A549 (cell line): ENCODE results near the gene SND1. TPM values are rescaled to one million over a fixed set of nuclear protein-coding genes. Genes with fewer than 3 reads are reported as not detected.
A peak's percentile ranks its signal among the peaks of the same experiment; 100 is the strongest.

ENCODE experiments used
- ATAC-seq, 2 experiments: fragments of 200-7000 bp in 1 of 2; fragments of >200 bp in 1 of 2; cut with Nextera tagmentation in 1 of 2; cut with Tn5 transposase in 1 of 2; 3 replicates each; pipeline versions ENCODE4 v1.8.0 to v1.9.1; 2018 to 2020; ENCODE audit warnings: mild to moderate bottlenecking in 1 of 2, moderate library complexity in 1 of 2
- CTCF ChIA-PET: fragments of 300-600 bp; sonication (Branson Sonifier 250); formaldehyde crosslinking; extraction: SDS; loops from one replicate; lab custom pipeline; 2021; ENCODE audit warnings: antibody characterized with exemption, inconsistent platforms; lab: Yijun Ruan, JAX
- POLR2A ChIA-PET: fragments of 350-600 bp; formaldehyde crosslinking; extraction: SDS; loops from one replicate; lab custom pipeline; 2021; ENCODE audit warnings: antibody characterized with exemption, inconsistent platforms; lab: Yijun Ruan, JAX
- DNase-seq, 2 experiments: peaks; one replicate each; pipeline versions ENCODE4 v3.0.0 to v3.0.0-alpha.2; 2011 to 2016; ENCODE audit warnings: low read depth in 1 of 2, low spot score in 1 of 2
- FAIRE-seq: peaks from 2 replicates; lab custom pipeline; 2011; peaks lifted over from hg19 to GRCh38; lab: Jason Lieb, UNC
- H3K27ac ChIP-seq, 2 experiments: fragments of >200 bp; sonication (Bioruptor Twin); formaldehyde crosslinking; 3 replicates each; pipeline ENCODE4 v1.5.1; 2016 to 2017
- H3K4me1 ChIP-seq: fragments of >200 bp; sonication (Bioruptor Twin); formaldehyde crosslinking; 3 replicates; pipeline ENCODE4 v1.6.1; 2016
- H3K4me2 ChIP-seq: fragments of >200 bp; sonication (Bioruptor Twin); formaldehyde crosslinking; 3 replicates; pipeline ENCODE4 v1.6.1; 2016
- H3K4me3 ChIP-seq: fragments of >200 bp; sonication (Bioruptor Twin); formaldehyde crosslinking; 3 replicates; pipeline ENCODE4 v1.5.1; 2016
- H3K9me3 ChIP-seq: fragments of >200 bp; sonication (Bioruptor Twin); formaldehyde crosslinking; 3 replicates; pipeline ENCODE4 v1.6.1; 2016
- CHD2 ChIP-seq: fragments of 150-350 bp; IDR thresholded peaks from 2 replicates; pipeline ENCODE4 v1.6.1; 2014; ENCODE audit warnings: low read length; ENCODE audit not compliant: partially characterized antibody
- E2F6 ChIP-seq: IDR thresholded peaks from 2 replicates; pipeline ENCODE4 v1.6.1; 2012; ENCODE audit warnings: low read depth, borderline replicate concordance
- EHF ChIP-seq: fragments of 250-450 bp; sonication (Bioruptor Pico); IDR thresholded peaks from 2 replicates; pipeline ENCODE4 v1.5.0; 2020; ENCODE audit warnings: mild to moderate bottlenecking
- ELK1 ChIP-seq: fragments of 150-350 bp; IDR thresholded peaks from 2 replicates; pipeline ENCODE4 v1.6.1; 2014; ENCODE audit warnings: low read depth, mild to moderate bottlenecking, low read length
- ESRRA ChIP-seq: fragments of 150-350 bp; IDR thresholded peaks from 2 replicates; pipeline ENCODE4 v1.6.1; 2014; ENCODE audit warnings: mild to moderate bottlenecking, low read length, borderline replicate concordance
- HDAC2 ChIP-seq: fragments of 200-600 bp; sonication (generic); IDR thresholded peaks from 2 replicates; pipeline ENCODE4 v1.6.1; 2016
- HES2 ChIP-seq: fragments of >200 bp; sonication (Bioruptor Twin); formaldehyde crosslinking; IDR thresholded peaks from 2 replicates; pipeline ENCODE4 v1.6.1; 2016
- HOXB13 ChIP-seq: fragments of 250-450 bp; sonication (Bioruptor Pico); IDR thresholded peaks from 2 replicates; pipeline ENCODE4 v1.5.0; 2020; ENCODE audit warnings: low read depth, mild to moderate bottlenecking, moderate library complexity
- JUNB ChIP-seq: fragments of >200 bp; sonication (Bioruptor Twin); formaldehyde crosslinking; IDR thresholded peaks from 2 replicates; pipeline ENCODE4 v1.6.1; 2016
- KDM1A ChIP-seq: fragments of 200-600 bp; sonication (generic); IDR thresholded peaks from 2 replicates; pipeline ENCODE4 v1.6.1; 2016; ENCODE audit warnings: low read depth, mild to moderate bottlenecking
- MAZ ChIP-seq: fragments of 150-350 bp; IDR thresholded peaks from 2 replicates; pipeline ENCODE4 v1.6.1; 2014; ENCODE audit warnings: antibody characterized with exemption, low read depth, low read length, borderline replicate concordance
- MYC ChIP-seq: IDR thresholded peaks from 2 replicates; pipeline ENCODE4 v1.6.1; 2012; ENCODE audit warnings: mild to moderate bottlenecking, inconsistent platforms, low read length, improper control_type of control experiment, borderline replicate concordance
- PBX3 ChIP-seq: IDR thresholded peaks from 2 replicates; pipeline ENCODE4 v1.6.1; 2012
- POLR2A ChIP-seq: IDR thresholded peaks from 2 replicates; pipeline ENCODE4 v1.6.1; 2012; ENCODE audit warnings: mild to moderate bottlenecking, low read length
- POLR2AphosphoS2 ChIP-seq: conservative IDR thresholded peaks from 2 replicates; pipeline ENCODE4 v1.6.1; 2012; ENCODE audit warnings: low read length, improper control_type of control experiment, inconsistent platforms
- RAD21 ChIP-seq, 2 experiments: fragments of >200 bp in 1 of 2; sonication (Bioruptor Twin) in 1 of 2; formaldehyde crosslinking in 1 of 2; IDR thresholded peaks in 1 of 2; conservative IDR thresholded peaks in 1 of 2; 2 replicates in 1 of 2; 3 replicates in 1 of 2; pipeline ENCODE4 v1.6.1; 2012 to 2018; ENCODE audit warnings: inconsistent platforms in 1 of 2
- SMC3 ChIP-seq: fragments of >200 bp; sonication (Bioruptor Twin); formaldehyde crosslinking; IDR thresholded peaks from 3 replicates; pipeline ENCODE4 v1.6.1; 2018; ENCODE audit warnings: inconsistent platforms
- SREBF2 ChIP-seq: fragments of 450-650 bp; IDR thresholded peaks from 2 replicates; pipeline ENCODE4 v1.6.1; 2014; ENCODE audit warnings: mild to moderate bottlenecking, moderate library complexity
- TFCP2L1 ChIP-seq: fragments of 250-450 bp; sonication (Bioruptor Pico); IDR thresholded peaks from 2 replicates; pipeline ENCODE4 v1.5.0; 2021; ENCODE audit warnings: mild to moderate bottlenecking
- ZC3H11A ChIP-seq: fragments of 450-650 bp; IDR thresholded peaks from 2 replicates; pipeline ENCODE4 v1.6.1; 2014; ENCODE audit warnings: antibody characterized with exemption, mild to moderate bottlenecking
- ZFP36 ChIP-seq: fragments of 450-650 bp; IDR thresholded peaks from 2 replicates; pipeline ENCODE4 v1.6.1; 2014; ENCODE audit warnings: borderline replicate concordance; ENCODE audit not compliant: partially characterized antibody
- ZSCAN20 ChIP-seq: fragments of 250-450 bp; sonication (Bioruptor Pico); IDR thresholded peaks from 2 replicates; pipeline ENCODE4 v1.8.0; 2022; ENCODE audit warnings: mild to moderate bottlenecking, moderate library complexity
- WGBS: methylation state at CpG from one replicate; pipeline ENCODE4 v1.1.6; 2017; ENCODE audit errors: missing lambda C conversion rate; 5-methylcytosine and 5-hydroxymethylcytosine counted together
- polyA plus RNA-seq, 4 experiments: library from polyadenylated mRNA; depleted of rRNA in 3 of 4; stranded (reverse); fragments of >200 nt; fragmentation: RNase III in 1 of 4; extraction: RNeasy Plus Mini Kit Qiagen cat#74134 plus additional on column Dnase treatment in 1 of 4; gene quantifications; 2 replicates in 3 of 4; 3 replicates in 1 of 4; pipeline ENCODE4 v1.2.3, GENCODE V29; 2011 to 2017
- TF ChIP-seq, protein P1 (sequence below): fragments of 250-450 bp; sonication (Bioruptor Pico); IDR thresholded peaks from 2 replicates; pipeline ENCODE4 v1.5.0; 2021; ENCODE audit warnings: mild to moderate bottlenecking, moderate library complexity, borderline replicate concordance

Gene SND1
- polyA plus RNA-seq, 2 of the 4 experiments (the other 2 are of a cell fraction) = 102 to 138 TPM

- TF ChIP-seq EHF (CRISPR knock-in tag) = no peak
- no peak for TF ChIP-seq MYC
- TF ChIP-seq SREBF2 = no peak
Observed at GRCh38 chr7:127911968-127912511, 260.0 kb downstream of the SND1 start (continued).

DNA sequence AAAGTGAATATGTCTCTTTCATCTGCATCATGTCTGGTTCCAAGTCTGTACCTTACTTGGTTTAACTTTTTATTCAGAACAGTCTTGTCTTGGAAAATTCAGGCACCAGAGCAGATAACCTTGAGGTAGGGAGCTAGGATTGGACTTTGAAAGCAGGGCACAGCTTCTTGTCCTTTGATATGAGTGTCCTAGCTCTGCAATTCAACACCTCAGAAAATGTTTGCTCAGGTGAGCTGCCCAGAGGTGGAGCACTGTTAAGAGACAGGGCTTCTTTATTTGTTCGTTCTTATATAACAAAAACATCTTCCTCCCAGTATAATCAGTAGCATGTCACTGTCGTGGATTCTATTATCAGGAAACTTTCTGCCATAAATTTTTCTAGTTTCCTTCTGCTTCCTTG, 260.9 kb downstream of the SND1 start:
- 52% methylated on average over 2 of the region's 2 CpGs for WGBS
- ChIA-PET POLR2A (no interaction called here), CTCF (interaction anchor here (1.0 kb wide), 1 partner anchor 31 kb away, joined by 3 read pairs; no protein-coding TSS in a partner anchor)
- Histone ChIP-seq H3K27ac (no peak overlapping the region), H3K9me3 (no peaks in the 10 kb centered on the region), H3K4me3 (no peak overlapping the region), H3K4me2 (no peak overlapping the region), H3K4me1 (no peaks in the 10 kb centered on the region)
- no peak for ATAC-seq
- TF ChIP-seq CHD2 (no peak), RAD21 (conservative IDR thresholded peaks at IDR 0.05 in 1 of 2, IDR thresholded peaks at IDR 0.05 in 1 of 2) (no peak), HES2 (no peak), MAZ (no peak), ZSCAN20 (no peak)
- no peak for DNase-seq
- FAIRE-seq = no peak

DNA sequence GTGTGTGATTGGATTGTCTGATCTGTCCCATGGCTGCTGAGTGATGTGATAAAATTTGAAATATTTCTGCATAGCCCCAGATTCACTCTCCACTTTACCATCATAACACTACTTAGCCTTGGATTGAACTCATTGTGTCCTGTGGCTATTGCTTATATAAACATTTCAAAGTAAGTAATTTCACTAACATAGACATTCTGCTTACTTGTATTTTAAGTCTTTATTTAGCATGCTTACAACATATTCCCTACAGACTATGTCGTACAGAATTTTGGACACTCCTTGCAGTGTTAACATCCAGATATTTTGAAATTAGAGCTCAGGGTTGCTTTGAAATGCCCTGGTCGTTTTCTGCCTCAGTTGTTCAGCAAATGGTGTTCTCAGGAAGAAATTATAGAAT, 261.7 kb downstream of the SND1 start:
- POLR2A ChIA-PET = no interaction called here
- DNase-seq (no peak), ATAC-seq (no peak), FAIRE-seq (no peak)
- no peak for TF ChIP-seq POLR2A
- TF ChIP-seq SMC3 = no peak
- TF ChIP-seq ZFP36 = no peak
- Histone ChIP-seq H3K4me3 (no peak overlapping the region), H3K9me3 (no peaks in the 10 kb centered on the region), H3K4me1 (no peaks in the 10 kb centered on the region), H3K27ac (no peak overlapping the region), H3K4me2 (no peak overlapping the region)
- CTCF ChIA-PET = no interaction called here
- WGBS = 70% methylated on average over 2 of the region's 2 CpGs

GRCh38 chr7:127914693-127915092, 262.7 kb downstream of the SND1 start:
- TF ChIP-seq KDM1A = peak; percentile 68; the same call in 1 of the 2 replicates
- TF ChIP-seq, protein P1, sequence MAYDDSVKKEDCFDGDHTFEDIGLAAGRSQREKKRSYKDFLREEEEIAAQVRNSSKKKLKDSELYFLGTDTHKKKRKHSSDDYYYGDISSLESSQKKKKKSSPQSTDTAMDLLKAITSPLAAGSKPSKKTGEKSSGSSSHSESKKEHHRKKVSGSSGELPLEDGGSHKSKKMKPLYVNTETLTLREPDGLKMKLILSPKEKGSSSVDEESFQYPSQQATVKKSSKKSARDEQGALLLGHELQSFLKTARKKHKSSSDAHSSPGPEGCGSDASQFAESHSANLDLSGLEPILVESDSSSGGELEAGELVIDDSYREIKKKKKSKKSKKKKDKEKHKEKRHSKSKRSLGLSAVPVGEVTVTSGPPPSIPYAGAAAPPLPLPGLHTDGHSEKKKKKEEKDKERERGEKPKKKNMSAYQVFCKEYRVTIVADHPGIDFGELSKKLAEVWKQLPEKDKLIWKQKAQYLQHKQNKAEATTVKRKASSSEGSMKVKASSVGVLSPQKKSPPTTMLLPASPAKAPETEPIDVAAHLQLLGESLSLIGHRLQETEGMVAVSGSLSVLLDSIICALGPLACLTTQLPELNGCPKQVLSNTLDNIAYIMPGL (CRISPR knock-in tag) = no peak

GRCh38 chr7:127916735-127917134, 264.7 kb downstream of the SND1 start:
- FAIRE-seq (no peak), ATAC-seq (no peak), DNase-seq (no peak)
- WGBS = 87% methylated on average over 3 of the region's 3 CpGs
- Histone ChIP-seq H3K27ac (no peak overlapping the region), H3K4me3 (no peak overlapping the region), H3K9me3 (no peaks in the 10 kb centered on the region), H3K4me2 (no peak overlapping the region), H3K4me1 (peaks cover 8% of the 10 kb centered on the region; the same call in 1 of the 3 replicates)
- CTCF ChIA-PET = no interaction called here
- POLR2A ChIA-PET = no interaction called here
- TF ChIP-seq ELK1 (no peak), TFCP2L1 (CRISPR knock-in tag) (no peak), HDAC2 (no peak), HOXB13 (CRISPR knock-in tag) (no peak), JUNB (no peak), PBX3 (no peak), ESRRA (no peak), ZC3H11A (no peak), E2F6 (no peak), POLR2AphosphoS2 (no peak), SREBF2 (no peak)
- TF ChIP-seq, protein P1 (CRISPR knock-in tag) = no peak

More at GRCh38 chr7:127914693-127915092, 262.7 kb downstream of the SND1 start:
- ChIA-PET CTCF (no interaction called here), POLR2A (no interaction called here)
- Histone ChIP-seq H3K4me2 (no peak overlapping the region), H3K4me1 (no peaks in the 10 kb centered on the region), H3K4me3 (no peak overlapping the region), H3K27ac (no peak overlapping the region), H3K9me3 (no peaks in the 10 kb centered on the region)
- FAIRE-seq (no peak), DNase-seq (no peak), ATAC-seq (no peak)
- WGBS = 96% methylated on average over 6 of the region's 6 CpGs
